Right lobe of liver (tissue), 6 donors: ENCODE measurements around the gene NPR3. TPM values are rescaled to one million over a fixed set of nuclear protein-coding genes. Genes with fewer than 3 reads are reported as not detected.

Experiments
- ATAC-seq, 4 donors: fragments of 200-7000 bp; cut with Tn5 transposase; one replicate each; pipeline ENCODE4 v1.9.1; 2020; ENCODE audit warnings: mild to moderate bottlenecking in 4 of 4, moderate library complexity in 4 of 4
- DNase-seq, 3 donors: peaks; one replicate each; pipeline ENCODE4 v3.0.0-alpha.2; 2020
- H3K27ac ChIP-seq, 3 donors: fragments of 200-600 bp; one replicate each; pipeline ENCODE4 v1.8.0; 2022
- H3K27me3 ChIP-seq, 2 donors: fragments of 200-600 bp; one replicate each; pipeline ENCODE4 v1.8.0; 2022
- H3K36me3 ChIP-seq, 4 donors: fragments of 200-600 bp; sonication (generic) in 1 of 4; one replicate each; pipeline versions ENCODE4 v1.5.1 to v1.8.0; 2017 to 2022; ENCODE audit warnings: control low read depth in 1 of 4
- H3K4me1 ChIP-seq, 4 donors: fragments of 200-600 bp; sonication (generic) in 1 of 4; one replicate each; pipeline versions ENCODE4 v1.5.1 to v1.8.0; 2017 to 2022; ENCODE audit warnings: control low read depth in 1 of 4
- H3K4me3 ChIP-seq, 3 donors: fragments of 200-600 bp; one replicate each; pipeline ENCODE4 v1.8.0; 2022
- H3K9me3 ChIP-seq, 4 donors: fragments of 200-600 bp; sonication (generic) in 1 of 4; one replicate each; pipeline versions ENCODE4 v1.5.1 to v1.8.0; 2017 to 2022; ENCODE audit warnings: control low read depth in 1 of 4
- POLR2A ChIP-seq: fragments of 450-650 bp; IDR thresholded peaks from one replicate; pipeline ENCODE4 v1.6.1; 2017; ENCODE audit warnings: antibody characterized with exemption, mild to moderate bottlenecking
- WGBS: methylation state at CpG from one replicate; pipeline ENCODE4 v1.1.6; 2018; ENCODE audit warnings: low coverage, low lambda C conversion rate; ENCODE audit not compliant: insufficient coverage; ENCODE audit errors: missing lambda C conversion rate; 5-methylcytosine and 5-hydroxymethylcytosine counted together
- intact Hi-C, 2 donors: fragments of 100-400 bp; cut with DNase I; formaldehyde crosslinking; loops; one replicate each; pipeline versions ENCODE4 v1.11.2 to v1.14.1; 2022
- total RNA-seq, 6 experiments: library from RNA; depleted of rRNA in 2 of 6; stranded (reverse); fragments of >200 nt in 2 of 6; fragmentation: NEBNext Ultra II Directional in 3 of 6; extraction: Animal tissue kit (Norgen Biotek cat#: 25700) in 3 of 6; gene quantifications; one replicate each; pipeline versions ENCODE4 v1.1.0 to v1.2.4, GENCODE V29; 2016 to 2023
- TF ChIP-seq, protein P1 (sequence below), 4 donors: fragments of 200-600 bp in 3 of 4; fragments of 450-650 bp in 1 of 4; IDR thresholded peaks; one replicate each; pipeline versions ENCODE4 v1.5.1 to v1.8.0; 2016 to 2022; ENCODE audit warnings: antibody characterized with exemption in 4 of 4, mild to moderate bottlenecking in 2 of 4
- donor health status: DM: no; HTN: yes; CAD: no.
- donor health status: DM: no; HTN: no; CAD: no.
- donor health status: DM: no; HTN: no; CAD: no.
- donor health status: DM: no; HTN: yes; CAD: no.
- donor health status: DM: no; HTN: yes; CAD: no.

NPR3 gene
- total RNA-seq, 6 experiments from 2014 or later = 0.98 to 3.2 (median 2.4) TPM

DNA sequence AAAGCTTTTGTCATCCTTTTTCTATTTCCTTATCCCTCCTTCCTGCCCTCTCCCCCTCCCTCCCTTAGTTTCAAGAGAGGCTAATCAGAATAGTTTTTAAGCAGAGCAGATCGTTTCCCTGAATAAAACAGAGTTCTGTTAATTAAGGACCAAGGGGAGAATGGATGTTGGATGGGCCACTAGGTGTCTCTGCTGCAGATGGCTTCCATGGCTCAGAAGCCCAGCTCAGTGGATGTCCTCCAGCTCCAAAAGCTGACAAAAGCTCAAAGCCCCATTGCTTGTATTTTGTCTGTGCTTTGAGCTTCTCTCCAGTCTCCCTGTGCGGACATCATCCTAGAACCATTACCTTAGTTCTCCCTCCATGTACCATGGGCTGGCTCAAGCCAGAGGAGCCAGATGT lies 21.0 kb upstream of the NPR3 start:
- Histone ChIP-seq H3K27me3 (no peaks in the 10 kb centered on the region), H3K9me3 (no peaks in the 10 kb centered on the region), H3K36me3 (no peaks in the 10 kb centered on the region), H3K4me3 (no peak overlapping the region), H3K4me1 (peaks cover 0 to 17% (median 6%) of the 10 kb centered on the region in 4 donors), H3K27ac (no peak overlapping the region)
- 94% methylated on average over 2 of the region's 2 CpGs for WGBS
- DNase-seq (no peak), ATAC-seq (peak; percentile 59 to 68 (median 65))
- intact Hi-C loops = no loop called here
- no peak for TF ChIP-seq POLR2A
- TF ChIP-seq, protein P1, sequence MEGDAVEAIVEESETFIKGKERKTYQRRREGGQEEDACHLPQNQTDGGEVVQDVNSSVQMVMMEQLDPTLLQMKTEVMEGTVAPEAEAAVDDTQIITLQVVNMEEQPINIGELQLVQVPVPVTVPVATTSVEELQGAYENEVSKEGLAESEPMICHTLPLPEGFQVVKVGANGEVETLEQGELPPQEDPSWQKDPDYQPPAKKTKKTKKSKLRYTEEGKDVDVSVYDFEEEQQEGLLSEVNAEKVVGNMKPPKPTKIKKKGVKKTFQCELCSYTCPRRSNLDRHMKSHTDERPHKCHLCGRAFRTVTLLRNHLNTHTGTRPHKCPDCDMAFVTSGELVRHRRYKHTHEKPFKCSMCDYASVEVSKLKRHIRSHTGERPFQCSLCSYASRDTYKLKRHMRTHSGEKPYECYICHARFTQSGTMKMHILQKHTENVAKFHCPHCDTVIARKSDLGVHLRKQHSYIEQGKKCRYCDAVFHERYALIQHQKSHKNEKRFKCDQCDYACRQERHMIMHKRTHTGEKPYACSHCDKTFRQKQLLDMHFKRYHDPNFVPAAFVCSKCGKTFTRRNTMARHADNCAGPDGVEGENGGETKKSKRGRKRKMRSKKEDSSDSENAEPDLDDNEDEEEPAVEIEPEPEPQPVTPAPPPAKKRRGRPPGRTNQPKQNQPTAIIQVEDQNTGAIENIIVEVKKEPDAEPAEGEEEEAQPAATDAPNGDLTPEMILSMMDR (IDR thresholded peaks at IDR 0.05) = peak in 3 of 4 donors; percentile 17 to 44 (median 30)

DNA sequence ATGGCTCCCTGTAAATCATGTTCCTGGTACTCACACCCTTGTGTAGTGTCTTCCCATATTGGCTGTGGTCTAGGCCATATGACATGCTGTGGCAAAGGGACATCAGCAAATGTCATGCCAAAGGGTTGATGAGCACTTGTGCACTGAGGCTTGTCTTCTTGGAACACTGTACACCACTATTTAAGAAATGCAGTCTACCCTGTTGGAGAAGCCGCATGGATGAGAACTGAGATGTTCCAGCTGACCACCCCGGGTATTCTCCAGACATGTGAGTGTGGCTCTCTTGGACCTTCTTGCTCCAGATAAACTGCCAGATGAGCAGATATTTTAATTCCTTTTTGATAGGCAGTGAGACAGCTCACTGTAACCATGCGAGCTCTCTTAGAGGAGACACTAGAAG lies 20.5 kb upstream of the NPR3 start:
- no peak for DNase-seq
- WGBS = 78% methylated on average over 3 of the region's 3 CpGs
- ATAC-seq = no peak
- H3K9me3 ChIP-seq = no peaks in the 10 kb centered on the region
- H3K27ac ChIP-seq = no peak overlapping the region
- intact Hi-C loops = no loop called here
- H3K4me3 ChIP-seq = no peak overlapping the region
- H3K27me3 ChIP-seq = no peaks in the 10 kb centered on the region
- H3K4me1 ChIP-seq = peaks cover 0 to 17% (median 6%) of the 10 kb centered on the region in 4 donors
- TF ChIP-seq, protein P1 (IDR thresholded peaks at IDR 0.05) = no peak
- TF ChIP-seq POLR2A = no peak
- H3K36me3 ChIP-seq = no peaks in the 10 kb centered on the region

DNA sequence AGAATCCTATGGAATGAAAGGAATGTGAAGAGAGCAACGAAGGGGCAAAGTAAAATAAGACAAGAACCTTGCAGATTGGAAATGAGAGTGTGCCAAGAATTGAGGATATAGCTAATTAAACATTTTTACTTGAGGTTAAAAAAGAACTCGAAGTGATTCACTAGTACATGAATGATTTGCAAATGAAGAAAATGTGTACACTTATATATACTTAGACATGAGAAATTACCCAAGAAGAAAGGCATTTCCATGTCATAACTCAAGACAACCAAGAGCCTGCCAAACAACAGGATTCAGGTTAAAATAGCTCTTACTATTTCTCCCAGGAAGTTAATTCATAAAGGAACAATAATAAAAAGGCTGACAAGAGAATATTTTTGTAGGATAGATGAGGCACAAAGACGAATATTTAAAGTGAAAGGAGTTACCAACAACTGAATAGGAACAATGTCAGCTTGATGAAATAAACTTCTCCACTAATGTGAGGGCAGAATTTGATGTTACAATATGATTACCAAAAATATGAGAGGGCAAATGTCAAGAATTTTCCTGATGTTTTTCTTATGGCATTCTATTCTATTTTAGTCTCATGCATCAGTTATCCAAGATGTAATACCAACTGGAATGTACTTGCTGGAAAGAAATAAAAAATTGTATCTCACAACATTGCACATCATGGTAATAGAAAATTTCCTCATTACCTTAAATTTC lies 18.9 kb upstream of the NPR3 start:
- Histone ChIP-seq H3K9me3 (no peaks in the 10 kb centered on the region), H3K27me3 (no peaks in the 10 kb centered on the region), H3K4me1 (peaks cover 0 to 9% (median 4%) of the 10 kb centered on the region in 4 donors), H3K27ac (no peak overlapping the region), H3K36me3 (no peaks in the 10 kb centered on the region), H3K4me3 (no peak overlapping the region)
- intact Hi-C loops = no loop called here
- TF ChIP-seq, protein P1 (IDR thresholded peaks at IDR 0.05) = no peak
- TF ChIP-seq POLR2A = no peak
- DNase-seq (no peak), ATAC-seq (no peak)
- 42% methylated on average over 3 of the region's 3 CpGs for WGBS

DNA sequence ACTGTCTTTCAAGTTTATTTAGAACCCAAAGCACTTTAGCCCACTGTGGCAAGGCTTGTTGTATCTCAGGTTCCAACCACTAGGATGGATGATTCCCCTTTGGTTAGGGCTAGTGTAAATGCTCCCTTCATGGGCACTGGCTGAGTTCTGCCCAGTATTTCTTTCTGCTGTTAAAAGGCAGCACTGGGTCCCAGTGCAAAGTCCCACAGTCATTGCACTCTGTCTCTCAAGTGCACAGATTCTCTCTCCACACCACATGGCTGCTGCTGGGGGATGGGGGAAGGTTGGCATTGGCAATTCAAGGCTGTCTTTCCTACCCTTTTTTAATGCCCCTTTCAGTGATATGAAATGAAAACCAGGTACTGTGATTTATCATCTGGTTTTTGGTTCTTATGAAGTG lies 7.2 kb upstream of the NPR3 start:
- DNase-seq = no peak
- Histone ChIP-seq H3K36me3 (no peaks in the 10 kb centered on the region), H3K4me3 (no peak overlapping the region), H3K4me1 (no peaks in the 10 kb centered on the region), H3K9me3 (no peaks in the 10 kb centered on the region), H3K27me3 (no peaks in the 10 kb centered on the region), H3K27ac (no peak overlapping the region)
- intact Hi-C loops = no loop called here
- TF ChIP-seq POLR2A = no peak
- TF ChIP-seq, protein P1 (IDR thresholded peaks at IDR 0.05) = no peak
- ATAC-seq = peak in 1 of 4 donors; percentile 39
